Ecto neural progenitor cell (in vitro differentiated cells): ENCODE data around the gene C20orf202.
"Not testable (repeated sequence)": the region's sequence is repeated elsewhere in the genome, so short reads cannot be mapped to it uniquely, and the experiment has no call there.

ENCODE experiments used
- DNase-seq: peaks from one replicate; pipeline ENCODE4 v3.0.0-alpha.2; 2018; ENCODE audit warnings: low spot score

Gene C20orf202

GRCh38 chr20:1247689-1248088 lies 44.4 kb downstream of the C20orf202 start:
- DNase-seq: no peak

GRCh38 chr20:1250282-1250681 lies 47.0 kb downstream of the C20orf202 start:
- not testable (repeated sequence) for DNase-seq

- no peak for DNase-seq
Measured at GRCh38 chr20:1252416-1252815, 49.2 kb downstream of the C20orf202 start.

GRCh38 chr20:1254254-1254653 lies 51.0 kb downstream of the C20orf202 start:
- DNase-seq: no peak

- no peak for DNase-seq
Measured at GRCh38 chr20:1255675-1256074, 52.4 kb downstream of the C20orf202 start.
